ENCODE measurements around the gene SEL1L2. TPM values are rescaled to one million over a fixed set of nuclear protein-coding genes. Genes with fewer than 3 reads are reported as not detected.

SEL1L2 gene
- total and polyA plus RNA-seq, 9 of the 15 experiments (the other 6 are each of a cell fraction or from before 2014, with no cell fraction given), result not detected

DNA sequence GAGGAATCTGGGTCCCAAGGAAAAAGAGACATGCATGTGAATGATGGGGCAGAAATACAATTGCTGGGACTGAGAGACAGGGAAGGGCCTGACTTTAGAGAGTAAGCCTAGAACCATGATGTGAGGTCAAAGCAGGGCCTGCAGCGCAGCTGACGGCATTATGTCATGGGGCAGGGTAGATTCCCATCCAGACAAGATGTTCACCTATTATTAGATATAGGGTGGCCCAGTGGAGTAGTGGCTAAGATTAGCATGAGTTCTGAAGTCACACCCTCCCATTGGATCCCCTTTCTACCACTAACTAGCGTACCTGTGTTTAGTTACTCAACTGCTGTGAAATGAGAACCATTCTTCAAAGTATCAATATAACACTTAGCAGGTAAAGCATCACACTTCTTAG is 166.0 kb downstream of the SEL1L2 start (continued):
- TF ChIP-seq, protein P1, sequence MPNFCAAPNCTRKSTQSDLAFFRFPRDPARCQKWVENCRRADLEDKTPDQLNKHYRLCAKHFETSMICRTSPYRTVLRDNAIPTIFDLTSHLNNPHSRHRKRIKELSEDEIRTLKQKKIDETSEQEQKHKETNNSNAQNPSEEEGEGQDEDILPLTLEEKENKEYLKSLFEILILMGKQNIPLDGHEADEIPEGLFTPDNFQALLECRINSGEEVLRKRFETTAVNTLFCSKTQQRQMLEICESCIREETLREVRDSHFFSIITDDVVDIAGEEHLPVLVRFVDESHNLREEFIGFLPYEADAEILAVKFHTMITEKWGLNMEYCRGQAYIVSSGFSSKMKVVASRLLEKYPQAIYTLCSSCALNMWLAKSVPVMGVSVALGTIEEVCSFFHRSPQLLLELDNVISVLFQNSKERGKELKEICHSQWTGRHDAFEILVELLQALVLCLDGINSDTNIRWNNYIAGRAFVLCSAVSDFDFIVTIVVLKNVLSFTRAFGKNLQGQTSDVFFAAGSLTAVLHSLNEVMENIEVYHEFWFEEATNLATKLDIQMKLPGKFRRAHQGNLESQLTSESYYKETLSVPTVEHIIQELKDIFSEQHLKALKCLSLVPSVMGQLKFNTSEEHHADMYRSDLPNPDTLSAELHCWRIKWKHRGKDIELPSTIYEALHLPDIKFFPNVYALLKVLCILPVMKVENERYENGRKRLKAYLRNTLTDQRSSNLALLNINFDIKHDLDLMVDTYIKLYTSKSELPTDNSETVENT (CRISPR knock-in tag; IDR thresholded peaks at IDR 0.05), result no peak
- TF ChIP-seq PML (IDR thresholded peaks at IDR 0.05; ENCODE audit: low read length) (no peak), MTA3 (IDR thresholded peaks at IDR 0.05; ENCODE audit: borderline replicate concordance) (no peak), ZFX (CRISPR knock-in tag; IDR thresholded peaks at IDR 0.05) (no peak)

DNA sequence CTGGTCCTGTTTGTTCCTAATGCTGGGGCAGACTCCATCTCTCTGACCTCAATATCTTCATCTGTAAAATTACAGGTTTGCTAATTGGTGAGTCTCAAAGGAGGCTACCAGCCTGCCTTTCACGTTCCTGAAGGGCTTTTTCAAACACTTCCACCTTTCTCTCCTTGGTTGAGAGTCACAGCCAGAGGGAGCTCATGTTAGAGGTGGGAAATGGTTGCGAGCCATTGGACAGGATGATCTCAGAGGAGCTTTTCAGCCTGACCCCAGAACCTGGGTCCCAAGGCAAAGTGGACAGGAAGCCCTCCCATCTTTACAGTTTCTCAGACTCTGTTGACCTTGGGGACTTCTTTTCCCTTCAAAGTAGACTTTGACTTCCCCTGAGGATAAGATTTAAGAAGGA is 168.0 kb downstream of the SEL1L2 start:
- Histone ChIP-seq H3K4me2 (ENCODE audit: insufficient read depth, low read length) (no peak overlapping the region), H3K9ac (ENCODE audit: insufficient read depth in 1 of 2, low read depth in 2 of 2, low read length in 2 of 2) (no peak overlapping the region), H3K36me3 (ENCODE audit: control insufficient read depth, insufficient read depth, low read length) (peaks cover 14% of the 10 kb centered on the region; the same call in 1 of the 3 replicates), H3K4me3 (no peak overlapping the region), H4K20me1 (replicated peaks; ENCODE audit: control insufficient read depth, insufficient read depth, low read length) (no peaks in the 10 kb centered on the region), H3K4me1 (replicated peaks in 1 of 2; ENCODE audit: control insufficient read depth in 2 of 2, insufficient read depth in 2 of 2, low read length in 2 of 2) (no peaks in the 10 kb centered on the region; a peak in 1 of 5 replicates), H2AFZ (ENCODE audit: low read depth, low read length) (no peak overlapping the region), H3K9me1 (ENCODE audit: control insufficient read depth, insufficient read depth, low read length) (no peaks in the 10 kb centered on the region), H3K27ac (ENCODE audit: extremely low read depth, low read depth, low read length) (no peak overlapping the region), H3K27me3 (ENCODE audit: control insufficient read depth in 2 of 2, insufficient read depth in 2 of 2, low read length in 2 of 2) (no peaks in the 10 kb centered on the region; a peak in 1 of 5 replicates), H3K9me3 (replicated peaks; ENCODE audit: control insufficient read depth, insufficient read depth, low read depth, low read length) (no peaks in the 10 kb centered on the region), H3K79me2 (ENCODE audit: control insufficient read depth, insufficient read depth, low read length) (no peaks in the 10 kb centered on the region)
- no TSS peak for BruUV-seq (replicated peaks)
- TF ChIP-seq ZNF717 (CRISPR knock-in tag; IDR thresholded peaks at IDR 0.05) (no peak), IFI16 (CRISPR knock-in tag; IDR thresholded peaks at IDR 0.05) (no peak)
- ChIA-PET POLR2A (no interaction called here), CTCF (ENCODE audit: low intra/inter-chr PET ratio) (no interaction called here)
- ATAC-seq (no peak), FAIRE-seq (no peak), DNase-seq (ENCODE audit: extremely low read depth in 1 of 4, low spot score in 3 of 4) (peak in 2 of 4 experiments; percentile 4 to 6)
- in situ Hi-C loops (cut with MboI) (no loop called here), intact Hi-C loops (cut with micrococcal nuclease) (no loop called here)
- 9% methylated on average over 2 of the region's 2 CpGs for WGBS (ENCODE audit: insufficient coverage, low coverage, missing lambda C conversion rate)

Measured in K562 (cell line).